GM18498 (cell line): ENCODE data around the gene BEND4.

Experiments used
- ATAC-seq: cut with Tn5 transposase; IDR thresholded peaks from one replicate; pipeline ENCODE4 v1.9.1; 2021; ENCODE audit warnings: mild to moderate bottlenecking, moderate library complexity; ENCODE audit not compliant: unreplicated experiment

Gene BEND4

GRCh38 chr4:42112846-42113245, 39.6 kb downstream of the BEND4 start:
- ATAC-seq = no peak

DNA sequence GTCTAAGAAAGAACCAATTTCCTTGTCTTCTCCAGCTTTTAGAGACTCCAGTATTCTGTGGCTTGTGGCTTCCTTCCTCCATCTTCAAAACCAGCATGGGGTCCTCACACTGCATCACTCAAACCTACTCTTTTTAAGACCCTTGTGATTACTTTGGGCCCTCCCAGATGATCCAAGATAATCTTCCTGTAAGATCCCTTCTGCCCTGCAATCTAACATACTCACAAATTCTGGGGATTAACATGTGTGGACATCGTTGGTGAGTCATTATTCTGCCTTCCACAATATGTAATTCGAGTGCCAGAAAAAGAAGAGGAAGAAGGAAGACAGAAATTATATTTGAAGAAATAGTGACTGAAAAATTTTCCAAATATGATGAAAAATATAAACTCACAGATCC, 47.9 kb downstream of the BEND4 start:
- no peak for ATAC-seq

GRCh38 chr4:42101446-42101975, 50.9 kb downstream of the BEND4 start:
- ATAC-seq = no peak

DNA sequence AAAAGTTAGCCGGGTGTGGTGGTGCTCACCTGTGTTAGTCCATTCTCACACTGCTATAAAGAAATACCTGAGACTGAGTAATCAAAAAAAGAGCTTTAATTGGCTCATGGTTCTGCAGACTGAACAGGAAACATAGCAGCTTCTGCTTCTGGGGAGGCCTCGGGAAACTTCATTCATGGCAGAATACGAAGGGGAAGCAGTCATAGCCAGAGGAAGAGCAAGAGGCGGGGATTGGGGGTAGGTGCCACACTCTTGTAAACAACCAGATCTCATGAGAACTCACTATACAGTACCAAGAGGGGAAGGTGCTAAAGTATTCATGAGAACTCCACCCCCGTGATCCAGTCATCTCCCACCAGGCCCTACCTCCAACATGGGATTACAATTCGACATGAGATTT, 64.1 kb downstream of the BEND4 start:
- ATAC-seq = no peak

- no peak for ATAC-seq
Measured at GRCh38 chr4:42083816-42084215, 68.6 kb downstream of the BEND4 start.

GRCh38 chr4:42080306-42080705, 72.1 kb downstream of the BEND4 start:
- peak; percentile 66 for ATAC-seq

DNA sequence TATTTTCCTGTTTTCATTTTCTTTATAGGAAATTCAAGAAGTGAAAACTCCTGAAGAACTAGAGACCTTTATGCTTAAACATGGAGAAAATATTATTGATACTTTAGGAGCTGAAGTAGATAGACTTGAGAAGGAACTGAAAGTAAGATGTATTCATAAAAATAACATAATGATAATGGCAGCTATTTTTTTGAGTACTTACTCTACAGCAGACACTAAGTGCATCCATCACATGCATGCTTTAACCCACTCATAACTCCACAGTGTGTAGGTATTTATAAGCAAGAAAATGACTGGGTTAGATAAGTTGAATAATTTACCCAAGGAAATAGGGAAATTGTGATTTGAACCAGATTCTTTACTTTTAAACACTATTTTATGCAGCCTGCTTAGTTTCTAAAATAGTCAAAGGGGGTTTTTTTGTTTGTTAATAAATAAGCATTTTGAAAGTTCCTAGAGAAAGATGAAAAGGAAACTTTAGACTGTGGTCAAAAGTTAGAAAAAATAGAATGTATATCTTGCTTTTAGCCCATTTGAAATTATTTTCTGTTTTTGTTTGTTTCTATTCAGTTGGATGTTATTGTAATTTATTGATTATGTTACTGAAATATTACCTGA, 74.2 kb downstream of the BEND4 start:
- ATAC-seq = peak; percentile 83

- ATAC-seq = no peak
Measured at GRCh38 chr4:42074294-42074693, 78.2 kb downstream of the BEND4 start.

DNA sequence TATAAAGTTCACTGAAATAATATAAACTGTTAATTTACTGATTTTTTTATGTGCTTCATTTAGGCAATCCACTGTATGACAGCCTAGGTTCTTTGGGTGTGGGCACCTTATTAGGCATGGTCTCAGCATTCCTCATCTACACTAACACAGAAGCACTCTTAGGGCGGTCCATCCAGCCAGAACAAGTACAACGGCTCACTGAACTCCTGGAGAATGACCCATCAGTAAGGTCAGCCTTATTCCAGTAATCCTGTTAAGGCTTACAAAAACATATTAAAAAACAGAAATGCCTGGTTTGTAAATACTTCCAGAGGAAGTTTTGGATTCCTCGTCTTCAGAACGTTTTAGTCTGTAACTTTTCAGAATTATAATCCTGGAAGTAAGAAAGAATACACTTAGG, 82.0 kb downstream of the BEND4 start:
- ATAC-seq = no peak

- ATAC-seq = no peak
Measured at GRCh38 chr4:42067264-42067663, 85.2 kb downstream of the BEND4 start.

GRCh38 chr4:42066402-42066801, 86.1 kb downstream of the BEND4 start:
- ATAC-seq = no peak
